SK-N-SH (cell line): ENCODE data around the gene MAP3K9.

ENCODE experiments used
- CHD2 ChIP-seq: fragments of 150-350 bp; IDR thresholded peaks from 2 replicates; pipeline ENCODE4 v1.6.1; 2018; ENCODE audit warnings: low read length; ENCODE audit not compliant: partially characterized antibody
- CTCF ChIP-seq: fragments of 200-600 bp; sonication (generic); IDR thresholded peaks from 2 replicates; pipeline ENCODE4 v1.6.1; 2017; ENCODE audit warnings: antibody characterized with exemption, mild to moderate bottlenecking, moderate library complexity
- EP300 ChIP-seq, 2 experiments: IDR thresholded peaks; 2 replicates each; pipeline versions ENCODE4 v1.4.0 to v1.6.1; 2012; ENCODE audit warnings: borderline replicate concordance in 1 of 2, low read depth in 1 of 2, low read length in 1 of 2
- GATA2 ChIP-seq: sonication (generic); formaldehyde crosslinking; IDR thresholded peaks from 2 replicates; pipeline ENCODE4 v1.5.0; 2020; ENCODE audit warnings: mild to moderate bottlenecking, missing genetic modification reagents
- JUND ChIP-seq: IDR thresholded peaks from 2 replicates; pipeline ENCODE4 v1.4.0; 2012
- NRF1 ChIP-seq: IDR thresholded peaks from 2 replicates; pipeline ENCODE4 v1.6.1; 2012; ENCODE audit warnings: low read depth, mild to moderate bottlenecking, low read length
- POLR2AphosphoS5 ChIP-seq: IDR thresholded peaks from 2 replicates; pipeline ENCODE4 v1.6.1; 2012; ENCODE audit warnings: low read depth, low read length
- RAD21 ChIP-seq: IDR thresholded peaks from 2 replicates; pipeline ENCODE4 v1.6.1; 2012; ENCODE audit warnings: mild to moderate bottlenecking, low read length
- SIN3A ChIP-seq: IDR thresholded peaks from 2 replicates; pipeline ENCODE4 v1.6.1; 2012; ENCODE audit warnings: low read depth, mild to moderate bottlenecking, low read length, moderate library complexity, borderline replicate concordance
- TAF1 ChIP-seq: IDR thresholded peaks from 2 replicates; pipeline ENCODE4 v1.6.1; 2012; ENCODE audit warnings: low read depth, mild to moderate bottlenecking, low read length, moderate library complexity, borderline replicate concordance
- YY1 ChIP-seq: IDR thresholded peaks from 2 replicates; pipeline ENCODE4 v1.4.0; 2012; ENCODE audit warnings: low read depth, mild to moderate bottlenecking

- no peak for TF ChIP-seq TAF1
- no peak for TF ChIP-seq NRF1
- no peak for TF ChIP-seq POLR2AphosphoS5
- no peak for TF ChIP-seq CTCF
- no peak for TF ChIP-seq GATA2
- TF ChIP-seq RAD21, result no peak
- no peak for TF ChIP-seq EP300 (IDR thresholded peaks at IDR 0.05; ENCODE audit: borderline replicate concordance in 1 of 2, low read depth in 1 of 2, low read length in 1 of 2)
- TF ChIP-seq JUND, result no peak
- no peak for TF ChIP-seq CHD2
- no peak for TF ChIP-seq YY1
- no peak for TF ChIP-seq SIN3A
These were observed 96.2 kb downstream of the MAP3K9 start for GRCh38 chr14:70713096-70713495.
